Measurements from ENCODE around the gene DET1. TPM values are rescaled to one million over a fixed set of nuclear protein-coding genes. Genes with fewer than 3 reads are reported as not detected.
"Not testable (repeated sequence)": the region's sequence is repeated elsewhere in the genome, so short reads cannot be mapped to it uniquely, and the experiment has no call there.

The DET1 gene
- total RNA-seq, 4 donors from 2014 or later: 1.8 to 11.1 (median 9.3) TPM

- intact Hi-C loops (cut with DNase I; ENCODE audit: low total_unique reads): loop anchor here (2.0 kb wide), 1 partner anchor 70 kb away; no protein-coding TSS in a partner anchor
- Histone ChIP-seq H3K36me3 (no peaks in the 10 kb centered on the region), H3K27me3 (no peaks in the 10 kb centered on the region), H3K4me3 (no peak overlapping the region), H3K27ac (peak overlapping the region; percentile 62 to 81 (median 71)), H3K4me1 (peaks cover 0 to 14% (median 6%) of the 10 kb centered on the region in 4 donors), H3K9me3 (no peaks in the 10 kb centered on the region)
- DNase-seq: peak; percentile 13
- TF ChIP-seq POLR2AphosphoS5 (IDR thresholded peaks at IDR 0.05) (peak; percentile 31 to 71 (median 43)), POLR2A (IDR thresholded peaks at IDR 0.05) (no peak)
- WGBS, 2 donors (ENCODE audit: low coverage in 1 of 2): 69% methylated on average over 8 of the region's 8 CpGs; no CpG with 5 or more reads in 1 of the 2 donors
- in situ Hi-C loops (cut with MboI; ENCODE audit: low pct_ligation_motif_present in 1 of 4, low pct_unique_long_range_greater_than_20kb in 1 of 4, low sequenced_read_pairs in 3 of 4): no loop called here
Measured at GRCh38 chr15:88542342-88542733, 4.1 kb downstream of the DET1 start.

GRCh38 chr15:88541709-88542341 lies 4.7 kb downstream of the DET1 start:
- TF ChIP-seq POLR2A (IDR thresholded peaks at IDR 0.05): no peak
- TF ChIP-seq CTCF (IDR thresholded peaks at IDR 0.05): no peak
- TF ChIP-seq EP300 (IDR thresholded peaks at IDR 0.05; ENCODE audit: low read depth): no peak
- TF ChIP-seq POLR2AphosphoS5 (IDR thresholded peaks at IDR 0.05): no peak
- intact Hi-C loops (cut with DNase I; ENCODE audit: low total_unique reads): loop anchor here (2.0 kb wide), 1 partner anchor 69 kb away; no protein-coding TSS in a partner anchor

GRCh38 chr15:88541111-88541510 lies 5.4 kb downstream of the DET1 start:
- H3K27me3 ChIP-seq; H3K4me3 ChIP-seq; H3K27ac ChIP-seq; DNase-seq; H3K36me3 ChIP-seq; in situ Hi-C loops (cut with MboI; ENCODE audit: low pct_ligation_motif_present in 1 of 4, low pct_unique_long_range_greater_than_20kb in 1 of 4, low sequenced_read_pairs in 3 of 4); H3K9me3 ChIP-seq; intact Hi-C loops (cut with DNase I; ENCODE audit: low total_unique reads): not testable (repeated sequence)
- H3K4me1 ChIP-seq: peaks cover 0 to 14% (median 6%) of the 10 kb centered on the region in 4 donors
- 91% methylated on average over 9 of the region's 9 CpGs; no CpG with 5 or more reads in 1 of the 2 donors for WGBS, 2 donors (ENCODE audit: low coverage in 1 of 2)

More at GRCh38 chr15:88541709-88542341, 4.7 kb downstream of the DET1 start:
- Histone ChIP-seq H3K4me1 (peaks cover 0 to 14% (median 6%) of the 10 kb centered on the region in 4 donors), H3K36me3 (no peaks in the 10 kb centered on the region), H3K27ac (peak overlapping the region; percentile 62 to 81 (median 71)), H3K9me3 (no peaks in the 10 kb centered on the region), H3K27me3 (no peaks in the 10 kb centered on the region), H3K4me3 (no peak overlapping the region)
- WGBS, 2 donors (ENCODE audit: low coverage in 1 of 2): 76 to 83% methylated on average over 4 to 16 of the region's 16 CpGs
- no peak for DNase-seq
- in situ Hi-C loops (cut with MboI; ENCODE audit: low pct_ligation_motif_present in 1 of 4, low pct_unique_long_range_greater_than_20kb in 1 of 4, low sequenced_read_pairs in 3 of 4): no loop called here

- H3K27ac ChIP-seq; H3K27me3 ChIP-seq; H3K9me3 ChIP-seq; H3K4me3 ChIP-seq; in situ Hi-C loops (cut with MboI; ENCODE audit: low pct_ligation_motif_present in 1 of 4, low pct_unique_long_range_greater_than_20kb in 1 of 4, low sequenced_read_pairs in 3 of 4); DNase-seq; intact Hi-C loops (cut with DNase I; ENCODE audit: low total_unique reads); H3K36me3 ChIP-seq: not testable (repeated sequence)
- 56% methylated on average over 2 of the region's 2 CpGs; no CpG with 5 or more reads in 1 of the 2 donors for WGBS, 2 donors (ENCODE audit: low coverage in 1 of 2)
- peaks cover 0 to 14% (median 6%) of the 10 kb centered on the region in 4 donors for H3K4me1 ChIP-seq
Measured at GRCh38 chr15:88540350-88540749, 6.1 kb downstream of the DET1 start.

- intact Hi-C loops (cut with DNase I; ENCODE audit: low total_unique reads) (no loop called here), in situ Hi-C loops (cut with MboI; ENCODE audit: low pct_ligation_motif_present in 1 of 4, low pct_unique_long_range_greater_than_20kb in 1 of 4, low sequenced_read_pairs in 3 of 4) (no loop called here)
- Histone ChIP-seq H3K4me3 (no peak overlapping the region), H3K36me3 (no peaks in the 10 kb centered on the region), H3K27ac (no peak overlapping the region), H3K9me3 (no peaks in the 10 kb centered on the region), H3K4me1 (peaks cover 0 to 16% (median 6%) of the 10 kb centered on the region in 4 donors), H3K27me3 (no peaks in the 10 kb centered on the region)
- no peak for DNase-seq
- 68 to 72% methylated on average over 4 of the region's 4 CpGs for WGBS, 2 donors (ENCODE audit: low coverage in 1 of 2)
- TF ChIP-seq CTCF (IDR thresholded peaks at IDR 0.05) (no peak), POLR2AphosphoS5 (IDR thresholded peaks at IDR 0.05) (no peak), EP300 (IDR thresholded peaks at IDR 0.05; ENCODE audit: low read depth) (no peak), POLR2A (IDR thresholded peaks at IDR 0.05) (no peak)
Measured at GRCh38 chr15:88539441-88539840, 7.0 kb downstream of the DET1 start.

Data from transverse colon (tissue), 4 donors.